GM21381 (cell line): ENCODE data around the gene SGTB.
A peak's percentile ranks its signal among the peaks of the same experiment; 100 is the strongest.
"Not testable (repeated sequence)": the region's sequence is repeated elsewhere in the genome, so short reads cannot be mapped to it uniquely, and the experiment has no call there.

Experiments used
- ATAC-seq: cut with Tn5 transposase; IDR thresholded peaks from one replicate; pipeline ENCODE4 v1.9.1; 2021; ENCODE audit warnings: mild to moderate bottlenecking, moderate library complexity; ENCODE audit not compliant: unreplicated experiment

SGTB gene

DNA sequence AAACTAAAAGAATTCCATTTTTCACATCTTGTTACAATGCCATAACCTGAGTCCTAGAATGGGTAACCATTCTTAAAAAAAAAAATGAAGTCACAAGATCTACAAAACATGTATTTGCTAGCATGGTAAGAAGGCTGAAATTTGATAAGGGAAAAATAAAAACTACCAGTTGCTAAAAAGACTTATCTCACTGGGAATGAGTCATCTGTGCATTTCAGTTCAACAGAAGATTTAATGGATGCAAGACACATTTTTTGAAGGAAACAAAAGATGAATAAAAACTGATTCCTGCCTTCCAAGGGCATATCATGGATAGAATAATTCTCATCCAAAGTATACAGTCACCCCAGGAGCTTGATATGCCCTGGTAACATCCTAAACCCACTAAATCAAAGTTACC, 47.2 kb downstream of the SGTB start:
- no peak for ATAC-seq

DNA sequence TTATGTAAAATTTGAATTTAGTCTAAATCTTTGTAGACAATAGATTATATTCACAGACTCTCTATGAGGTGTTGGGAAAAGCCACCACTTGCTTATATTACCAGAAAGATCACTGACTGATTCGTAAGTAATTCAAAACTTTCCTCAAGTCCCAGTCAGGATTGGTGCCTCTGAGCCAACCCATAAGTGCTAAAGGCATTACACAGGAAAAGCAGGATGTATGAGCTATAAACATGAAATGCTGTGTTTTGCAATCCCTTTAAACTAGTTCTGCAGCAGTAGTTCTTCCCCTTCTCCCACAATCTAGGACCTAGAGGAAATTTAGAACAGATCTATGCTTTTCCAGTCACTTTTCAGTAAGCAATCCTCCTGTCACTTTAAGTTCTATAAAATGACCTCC, 49.1 kb downstream of the SGTB start:
- no peak for ATAC-seq

- no peak for ATAC-seq
Observed at GRCh38 chr5:65668696-65669095, 53.2 kb downstream of the SGTB start.

DNA sequence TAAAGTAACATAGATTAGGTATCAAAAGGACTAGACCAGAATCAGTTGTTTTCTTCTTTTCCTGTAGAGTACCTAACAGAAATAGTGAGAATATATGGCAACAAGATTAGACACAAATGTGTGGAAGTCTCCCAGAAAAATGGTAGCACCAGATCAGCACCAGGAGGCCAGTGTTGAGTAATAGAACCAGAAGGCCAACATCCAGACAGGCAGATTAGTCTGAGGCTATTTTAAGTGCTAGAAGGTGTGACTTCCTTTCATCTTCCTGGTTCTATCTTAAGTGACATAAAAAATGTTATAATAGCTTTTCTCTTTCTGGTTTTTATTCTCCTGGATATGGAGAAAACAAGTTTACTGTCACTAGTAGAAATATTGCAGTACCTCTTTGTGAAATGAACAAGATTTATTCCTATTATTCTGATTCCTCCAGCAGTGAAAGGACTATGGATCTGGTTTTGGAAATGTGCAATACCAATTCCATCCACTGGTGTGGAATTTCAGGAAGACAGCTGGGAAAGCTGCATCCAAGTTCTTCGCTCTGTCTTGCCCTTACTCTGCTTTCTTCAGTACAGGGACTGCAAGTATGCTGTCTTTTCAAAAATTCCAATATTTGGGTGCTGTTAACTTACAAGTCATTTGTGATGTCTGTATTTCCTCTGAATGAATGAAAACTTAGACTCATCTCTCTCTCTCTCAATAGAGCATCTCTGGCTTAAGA, 57.9 kb downstream of the SGTB start:
- no peak for ATAC-seq

- no peak for ATAC-seq
Observed at GRCh38 chr5:65654713-65655112, 67.2 kb downstream of the SGTB start.

GRCh38 chr5:65651144-65651543, 70.8 kb downstream of the SGTB start:
- no peak for ATAC-seq

DNA sequence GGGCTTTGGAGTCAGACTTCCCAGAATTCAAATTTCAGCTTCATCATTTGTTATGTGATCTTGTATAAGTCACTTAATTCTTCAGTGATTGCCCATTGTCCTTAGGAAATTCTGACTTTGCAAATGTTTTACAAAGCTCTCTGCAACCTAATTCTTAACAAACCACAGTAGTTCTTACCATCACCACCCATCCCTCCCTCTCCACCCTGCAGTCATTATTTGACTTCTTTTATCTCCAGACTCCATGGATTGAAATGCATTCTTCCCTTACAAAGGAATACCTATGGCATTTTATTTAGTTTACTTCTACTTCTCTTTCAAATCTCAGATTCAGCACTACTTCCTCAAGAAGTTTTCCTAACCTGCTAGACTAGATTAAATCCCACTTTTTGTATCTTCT, 74.0 kb downstream of the SGTB start:
- ATAC-seq: no peak

- no peak for ATAC-seq
Observed at GRCh38 chr5:65646938-65647337, 75.0 kb downstream of the SGTB start.

DNA sequence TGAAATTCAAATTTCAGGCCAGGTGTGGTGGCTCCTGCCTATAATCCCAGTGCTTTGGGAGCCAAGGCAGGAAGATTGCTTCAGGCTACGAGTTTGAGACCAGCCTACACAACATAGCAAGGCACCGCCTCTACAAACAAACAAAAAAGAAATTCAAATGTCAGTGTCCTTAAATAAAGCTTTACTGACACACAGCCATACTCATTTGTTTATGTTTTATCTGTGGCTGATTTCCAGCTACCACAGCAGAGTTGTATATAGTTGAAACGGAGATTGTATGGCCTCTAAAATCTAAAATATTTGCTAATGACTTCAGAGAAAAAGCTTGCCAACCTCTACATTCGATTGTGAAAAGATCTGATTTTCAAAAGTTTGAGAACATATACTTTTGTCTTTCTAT, 81.7 kb downstream of the SGTB start:
- ATAC-seq: no peak

DNA sequence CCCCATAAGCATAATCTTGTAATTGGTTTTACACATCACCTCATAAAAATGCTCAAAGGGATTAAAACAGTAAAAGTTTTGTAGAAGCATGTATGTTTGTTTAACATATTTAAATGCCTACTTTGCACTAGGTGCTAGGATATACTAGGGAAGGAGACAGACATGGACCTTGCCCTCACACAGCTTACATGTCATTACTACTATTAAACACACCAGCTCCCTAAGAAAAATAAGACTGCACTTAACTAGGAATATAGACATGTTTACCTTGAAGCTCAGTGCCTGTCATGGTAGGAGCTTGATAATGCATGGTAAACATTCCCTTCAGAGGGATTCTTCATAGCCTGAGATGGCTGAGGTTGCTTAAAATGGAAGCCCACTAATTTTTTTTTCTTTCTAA, 90.9 kb downstream of the SGTB start:
- no peak for ATAC-seq

GRCh38 chr5:65625743-65626142, 96.2 kb downstream of the SGTB start:
- no peak for ATAC-seq

GRCh38 chr5:65624571-65625555, 97.0 kb downstream of the SGTB start, which contains the start of the genes SHLD3 and TRAPPC13:
TSS of gene SHLD3 (plus strand) at chr5:65625027. CDS start at chr5:65629588, 4,561 bp downstream.
TSS of gene TRAPPC13 (plus strand) at chr5:65625027. CDS start at chr5:65625061, 34 bp downstream.
- ATAC-seq: peak; percentile 72

DNA sequence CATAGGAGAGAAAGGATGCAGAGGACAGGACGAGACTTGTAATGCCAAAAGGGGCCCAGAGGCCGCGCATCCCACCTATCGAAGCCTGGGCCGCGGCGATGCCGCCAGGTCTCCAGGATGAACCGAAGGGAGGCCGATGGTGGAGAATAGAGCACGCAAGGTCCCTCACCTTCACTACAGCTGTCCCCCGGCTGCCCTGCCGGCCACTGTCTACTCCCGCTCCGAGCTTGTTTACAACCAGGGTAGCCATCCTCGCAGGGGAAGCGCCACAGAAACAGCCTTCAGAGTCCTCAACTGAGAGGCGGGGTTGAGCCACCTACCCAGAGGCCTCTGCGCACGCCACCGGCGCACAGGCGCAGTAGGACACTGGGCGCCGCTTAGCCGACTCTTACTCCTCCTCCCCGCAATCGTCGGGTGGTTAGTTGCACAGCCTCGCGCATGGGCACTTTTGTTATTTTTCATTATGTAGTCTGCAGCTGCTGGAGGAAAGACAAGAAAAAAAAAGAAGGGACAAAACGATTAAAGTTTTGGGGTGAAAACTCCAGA, 97.8 kb downstream of the SGTB start, which contains the start of gene TRIM23:
Gene TRIM23 (minus strand): TSS at position 309 of the 546 bp plus-strand sequence. CDS start 59 bp downstream, at position 250.
- peak; percentile 93 for ATAC-seq

DNA sequence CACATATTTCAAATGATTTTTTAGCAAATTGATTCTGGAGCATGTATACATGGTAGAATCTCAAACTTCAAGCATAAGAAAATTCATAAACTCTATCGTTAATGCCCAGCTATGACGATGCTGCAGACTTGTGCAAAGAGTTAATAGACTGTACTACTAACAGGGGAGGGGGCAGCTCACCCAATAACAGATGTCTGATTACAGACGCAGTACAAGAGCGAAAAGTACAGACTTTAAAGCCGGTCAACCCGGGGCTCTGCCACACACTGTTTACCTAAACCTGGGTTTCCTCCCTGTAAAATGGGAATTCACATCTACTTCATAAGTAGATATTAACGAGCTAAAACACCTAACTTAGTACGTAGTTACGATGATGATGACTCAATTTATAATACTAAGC, 98.4 kb downstream of the SGTB start:
- ATAC-seq: no peak

DNA sequence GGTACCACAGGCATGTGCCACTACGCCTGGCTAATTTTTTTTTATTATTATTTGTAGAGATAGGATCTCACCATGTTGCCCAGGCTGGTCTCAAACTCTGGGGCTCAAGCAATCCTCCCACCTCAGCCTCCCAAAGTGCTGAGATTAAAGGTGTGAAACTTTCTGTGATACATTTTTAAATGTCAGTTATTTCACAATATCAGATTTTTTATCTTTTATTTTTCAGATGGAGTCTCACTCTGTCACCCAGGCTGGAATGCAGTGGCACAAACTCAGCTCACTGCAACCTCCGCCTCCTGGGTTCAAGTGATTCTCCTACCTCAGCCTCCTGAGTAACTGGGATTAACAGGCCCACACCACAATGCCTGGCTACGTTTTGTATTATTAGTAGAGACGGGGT, 99.9 kb downstream of the SGTB start:
- not testable (repeated sequence) for ATAC-seq

GRCh38 chr5:65620021-65620420, 101.9 kb downstream of the SGTB start:
- ATAC-seq: no peak
